GM19351 (cell line): Measurements from ENCODE around the gene RABL2A.
"Not testable (repeated sequence)": the region's sequence is repeated elsewhere in the genome, so short reads cannot be mapped to it uniquely, and the experiment has no call there.

Experiments
- ATAC-seq: cut with Tn5 transposase; IDR thresholded peaks from one replicate; pipeline ENCODE4 v1.9.1; 2021; ENCODE audit warnings: mild to moderate bottlenecking, moderate library complexity; ENCODE audit not compliant: unreplicated experiment

The RABL2A gene

DNA sequence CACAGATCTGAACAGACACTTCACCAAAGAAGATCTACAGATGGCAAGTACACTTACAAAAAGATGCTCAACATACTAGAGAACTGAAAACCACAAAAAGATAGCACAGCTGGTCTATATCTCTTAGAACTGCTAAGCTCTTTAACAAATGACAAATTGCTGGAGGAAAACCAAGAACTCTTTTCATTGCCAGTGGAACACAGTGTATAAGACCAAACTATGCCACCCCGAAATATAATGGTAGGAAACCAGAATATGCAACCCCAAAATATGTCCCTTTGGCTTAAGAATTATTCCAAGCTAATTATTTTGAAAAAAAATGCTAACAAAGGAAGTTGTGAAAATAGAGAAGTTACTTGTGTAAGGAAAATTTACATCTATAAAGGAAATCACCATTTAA, 21.0 kb upstream of the RABL2A start:
- not testable (repeated sequence) for ATAC-seq

DNA sequence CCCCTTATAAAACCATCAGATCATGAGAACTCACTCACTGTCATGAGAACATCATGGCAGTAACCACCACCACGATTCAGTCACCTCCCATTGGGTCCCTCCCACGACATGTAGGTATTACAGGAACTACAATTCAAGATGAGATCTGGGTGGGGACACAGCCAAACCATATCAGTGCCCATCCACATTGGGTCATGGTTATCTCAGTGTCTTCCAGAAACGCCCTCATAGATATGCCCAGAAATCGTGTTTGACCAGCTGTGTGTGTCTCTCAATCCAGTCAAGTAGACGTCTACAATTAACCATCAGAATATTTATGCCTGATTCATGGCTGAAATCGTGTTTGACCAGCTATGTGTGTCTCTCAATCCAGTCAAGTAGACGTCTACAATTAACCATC, 17.2 kb upstream of the RABL2A start:
- not testable (repeated sequence) for ATAC-seq

DNA sequence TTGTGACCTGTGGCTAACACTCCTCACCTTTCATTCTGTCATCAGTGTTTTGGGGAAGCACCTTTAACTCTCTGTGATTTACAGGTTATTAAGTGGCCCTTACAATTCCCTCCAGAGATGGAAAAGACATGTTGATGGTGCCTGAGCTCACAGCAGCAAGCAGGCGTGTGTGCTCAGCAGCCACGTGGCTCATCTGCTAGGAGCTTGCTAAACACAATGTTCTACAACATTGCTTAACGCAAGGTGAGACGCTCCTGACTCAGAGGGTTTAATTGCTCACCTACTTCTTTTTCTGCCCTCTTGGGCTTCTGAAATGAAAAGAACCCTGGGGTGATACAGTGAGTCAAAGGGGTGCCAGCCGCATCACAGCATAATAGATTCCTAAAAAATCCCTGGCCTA, 6.1 kb upstream of the RABL2A start:
- not testable (repeated sequence) for ATAC-seq

DNA sequence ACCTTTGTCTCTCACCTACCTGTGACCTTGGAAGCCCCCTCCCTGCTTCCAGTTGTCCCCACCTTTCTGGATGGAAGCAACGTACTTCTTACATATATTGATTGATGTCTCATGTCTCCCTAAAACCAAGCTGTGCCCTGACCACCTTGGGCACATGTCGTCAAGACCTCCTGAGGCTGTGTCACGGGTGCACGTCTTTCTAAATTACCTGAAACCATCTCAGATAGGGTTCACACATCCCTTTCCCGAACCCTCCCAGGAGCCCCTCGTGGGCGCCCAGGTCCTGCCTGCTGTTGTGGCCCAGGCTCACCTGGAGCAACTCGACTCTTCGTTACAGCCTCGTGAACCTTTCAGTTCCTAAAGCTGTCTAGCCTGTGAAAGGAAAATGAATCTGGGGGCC, 1.2 kb upstream of the RABL2A start:
- not testable (repeated sequence) for ATAC-seq

DNA sequence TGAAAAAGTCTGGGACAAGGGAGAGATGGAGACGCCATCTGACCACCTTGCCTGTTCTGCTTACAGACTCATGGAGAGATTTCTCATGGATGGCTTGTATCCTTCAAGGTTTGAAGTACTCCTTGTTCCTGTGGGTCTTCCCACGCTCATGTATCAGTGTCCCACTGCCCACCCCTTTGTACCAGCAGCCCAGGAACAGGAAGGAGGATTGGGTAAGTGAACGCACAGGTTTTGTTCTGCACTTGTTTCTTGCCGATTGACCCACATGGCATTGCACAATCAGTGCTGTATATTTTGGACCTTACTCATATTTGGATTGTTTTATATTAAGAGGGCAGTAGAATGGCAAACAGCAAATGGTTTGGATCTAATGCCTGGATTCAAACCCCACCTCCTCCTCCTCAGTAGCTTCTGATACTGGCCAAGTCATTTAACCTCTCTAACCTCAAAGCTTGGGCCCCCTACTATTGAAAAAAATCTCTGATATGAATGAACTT, 5.8 kb downstream of the RABL2A start:
- not testable (repeated sequence) for ATAC-seq

GRCh38 chr2:113635358-113635757, 8.3 kb downstream of the RABL2A start:
- not testable (repeated sequence) for ATAC-seq

GRCh38 chr2:113636226-113636625, 9.2 kb downstream of the RABL2A start:
- ATAC-seq = not testable (repeated sequence)

- ATAC-seq = not testable (repeated sequence)
Observed at GRCh38 chr2:113638084-113638483, 11.0 kb downstream of the RABL2A start.

DNA sequence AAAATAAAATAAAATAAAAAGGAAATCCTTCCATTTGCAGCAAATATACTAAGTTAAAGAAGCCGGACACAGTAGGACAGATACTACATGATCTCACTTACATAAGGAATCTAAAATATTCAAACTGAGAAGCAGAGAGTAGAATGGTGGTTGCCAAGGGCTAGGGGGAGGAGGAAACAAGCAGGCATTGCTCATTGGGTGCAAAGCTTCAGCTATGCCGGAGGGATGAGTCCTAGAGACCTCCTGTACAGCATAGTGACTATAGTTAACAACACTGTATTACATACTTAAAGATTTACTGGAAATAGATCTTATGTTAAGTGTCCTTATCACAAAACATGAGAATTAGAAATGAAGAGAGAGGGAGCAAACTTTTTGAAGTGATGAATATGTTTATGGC, 19.2 kb downstream of the RABL2A start:
- ATAC-seq = not testable (repeated sequence)

GRCh38 chr2:113650834-113651815, 24.1 kb downstream of the RABL2A start:
- not testable (repeated sequence) for ATAC-seq

GRCh38 chr2:113652599-113652998, 25.5 kb downstream of the RABL2A start:
- not testable (repeated sequence) for ATAC-seq

- not testable (repeated sequence) for ATAC-seq
Observed at GRCh38 chr2:113656031-113656624, 29.1 kb downstream of the RABL2A start.

DNA sequence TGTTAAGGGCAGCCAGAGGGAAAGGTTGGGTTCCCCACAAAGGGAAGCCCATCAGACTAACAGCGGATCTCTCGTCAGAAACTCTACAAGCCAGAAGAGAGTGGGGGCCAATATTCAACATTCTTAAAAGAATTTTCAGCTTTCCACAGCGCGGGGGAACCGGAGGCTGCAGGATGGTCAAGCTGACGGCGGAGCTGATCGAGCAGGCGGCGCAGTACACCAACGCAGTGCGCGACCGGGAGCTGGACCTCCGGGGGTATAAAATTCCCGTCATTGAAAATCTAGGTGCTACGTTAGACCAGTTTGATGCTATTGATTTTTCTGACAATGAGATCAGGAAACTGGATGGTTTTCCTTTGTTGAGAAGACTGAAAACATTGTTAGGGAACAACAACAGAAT, 30.7 kb downstream of the RABL2A start:
- ATAC-seq = not testable (repeated sequence)

DNA sequence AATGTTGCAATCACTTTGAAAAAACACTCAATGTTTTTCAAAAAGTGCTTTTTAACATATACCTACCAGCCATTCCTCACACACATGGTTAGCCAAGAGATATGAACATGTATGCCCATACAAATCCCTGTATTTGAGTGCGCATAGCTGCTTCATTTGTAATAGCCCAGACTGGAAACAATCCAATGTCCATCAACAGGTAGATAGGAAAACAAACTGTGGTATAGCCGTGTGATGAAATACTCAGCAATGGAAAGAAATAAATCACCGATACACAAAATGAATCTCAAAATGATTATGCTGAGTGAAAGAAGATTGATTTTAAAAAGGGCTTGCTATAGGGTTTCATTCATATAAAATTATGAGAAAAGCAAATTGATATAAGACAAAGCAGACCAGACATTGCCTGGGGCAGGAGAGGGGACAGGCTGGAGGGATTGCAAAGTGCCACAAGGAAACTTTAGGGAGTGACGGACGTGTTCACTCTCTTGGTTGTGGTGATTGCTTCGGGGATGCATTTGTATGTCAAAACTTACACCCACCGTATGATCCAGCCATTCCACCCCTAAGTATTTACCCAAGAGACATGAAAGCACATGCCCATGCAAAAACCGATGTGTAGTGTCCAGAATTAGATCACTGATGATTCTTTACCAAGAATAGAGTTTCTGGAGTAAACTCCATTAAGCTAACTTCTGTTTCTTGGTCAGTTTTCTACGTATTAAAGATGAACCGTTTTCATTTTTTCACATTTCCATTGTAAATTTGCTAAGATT, 36.4 kb downstream of the RABL2A start:
- not testable (repeated sequence) for ATAC-seq

GRCh38 chr2:113664761-113665533, 37.9 kb downstream of the RABL2A start:
- ATAC-seq = not testable (repeated sequence)

DNA sequence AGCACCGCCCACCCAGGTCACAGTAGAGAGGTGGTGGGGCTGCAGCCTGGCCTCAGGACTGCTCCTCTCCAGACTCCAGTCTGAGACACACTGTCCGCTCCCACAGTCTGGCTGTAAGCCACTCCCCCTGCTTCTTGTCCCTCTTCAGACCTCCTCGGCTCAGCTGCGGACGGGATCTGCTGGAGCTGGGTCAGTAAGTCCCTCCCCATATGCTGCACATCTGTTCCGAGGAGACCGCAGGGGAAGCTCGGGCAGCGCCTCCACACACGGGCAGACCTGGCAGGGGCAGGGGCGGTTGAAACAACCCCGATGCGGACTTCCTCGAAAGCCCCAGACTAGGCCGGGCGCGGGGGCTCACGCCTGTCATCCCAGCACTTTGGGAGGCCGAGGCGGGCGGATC, 41.9 kb downstream of the RABL2A start:
- not testable (repeated sequence) for ATAC-seq

DNA sequence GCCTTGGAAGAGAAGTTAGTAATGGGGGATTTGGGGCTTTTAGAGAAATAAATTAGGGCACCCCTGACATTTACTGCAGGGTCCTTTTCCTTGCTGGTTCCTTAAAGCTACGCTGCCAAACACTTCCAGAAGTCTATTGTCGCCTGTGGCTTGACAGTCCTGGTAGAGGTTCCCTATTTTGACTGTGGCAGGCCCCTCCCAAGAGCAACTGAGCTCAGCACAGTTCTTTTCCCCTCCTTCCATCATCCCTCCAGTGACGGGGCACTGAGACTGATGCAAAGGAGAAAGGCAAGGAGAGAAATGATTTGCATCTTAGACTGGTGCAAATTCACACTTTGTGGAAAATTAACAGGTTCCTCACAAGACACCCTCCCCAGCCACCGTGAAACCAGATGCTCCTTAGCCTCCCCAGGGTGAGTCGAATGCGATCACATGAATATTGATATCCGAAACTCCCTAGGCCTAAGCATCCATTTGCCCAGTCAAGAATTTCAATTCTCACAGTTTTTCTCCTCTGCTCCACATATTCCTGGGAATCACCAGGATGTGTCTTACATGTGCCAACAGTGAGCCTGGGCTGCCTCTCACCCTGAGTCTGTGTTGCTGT, 45.4 kb downstream of the RABL2A start:
- no peak for ATAC-seq

DNA sequence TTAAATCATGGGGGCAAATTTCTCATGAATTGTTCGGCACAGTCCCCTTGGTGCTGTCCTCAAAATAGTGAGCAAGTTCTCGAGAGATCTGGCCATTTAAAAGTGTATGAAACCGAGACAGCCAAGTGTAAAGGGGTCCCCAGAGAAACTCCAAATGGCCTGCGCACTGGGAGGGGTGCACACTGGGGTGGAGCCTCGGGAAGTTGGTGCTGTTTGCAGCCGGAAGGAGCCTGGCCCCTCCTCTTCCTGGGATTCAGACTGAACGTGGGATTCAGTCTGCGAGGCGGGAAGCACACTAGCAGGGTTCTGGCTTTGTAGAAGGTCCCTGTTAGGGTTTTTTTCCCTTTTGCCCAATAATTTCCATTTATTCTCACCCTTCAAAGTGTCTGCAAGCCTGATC, 48.8 kb downstream of the RABL2A start:
- no peak for ATAC-seq

- ATAC-seq = no peak
Observed at GRCh38 chr2:113676623-113677266, 49.7 kb downstream of the RABL2A start.
